Activated CD4-positive, alpha-beta T cell treated with anti-CD3 and anti-CD28 coated beads for 24 hours (primary cell): Measurements from ENCODE around the gene ZNF500.
"Not testable (repeated sequence)": the region's sequence is repeated elsewhere in the genome, so short reads cannot be mapped to it uniquely, and the experiment has no call there.

ENCODE experiments used
- DNase-seq, 2 donors: peaks; one replicate each; pipeline ENCODE4 v3.0.0-alpha.2; 2020; ENCODE audit warnings: low read depth in 2 of 2

ZNF500 gene

GRCh38 chr16:4796982-4797804, 30.2 kb upstream of the ZNF500 start:
- DNase-seq: no peak

GRCh38 chr16:4795828-4796572, 29.0 kb upstream of the ZNF500 start:
- DNase-seq: no peak

DNA sequence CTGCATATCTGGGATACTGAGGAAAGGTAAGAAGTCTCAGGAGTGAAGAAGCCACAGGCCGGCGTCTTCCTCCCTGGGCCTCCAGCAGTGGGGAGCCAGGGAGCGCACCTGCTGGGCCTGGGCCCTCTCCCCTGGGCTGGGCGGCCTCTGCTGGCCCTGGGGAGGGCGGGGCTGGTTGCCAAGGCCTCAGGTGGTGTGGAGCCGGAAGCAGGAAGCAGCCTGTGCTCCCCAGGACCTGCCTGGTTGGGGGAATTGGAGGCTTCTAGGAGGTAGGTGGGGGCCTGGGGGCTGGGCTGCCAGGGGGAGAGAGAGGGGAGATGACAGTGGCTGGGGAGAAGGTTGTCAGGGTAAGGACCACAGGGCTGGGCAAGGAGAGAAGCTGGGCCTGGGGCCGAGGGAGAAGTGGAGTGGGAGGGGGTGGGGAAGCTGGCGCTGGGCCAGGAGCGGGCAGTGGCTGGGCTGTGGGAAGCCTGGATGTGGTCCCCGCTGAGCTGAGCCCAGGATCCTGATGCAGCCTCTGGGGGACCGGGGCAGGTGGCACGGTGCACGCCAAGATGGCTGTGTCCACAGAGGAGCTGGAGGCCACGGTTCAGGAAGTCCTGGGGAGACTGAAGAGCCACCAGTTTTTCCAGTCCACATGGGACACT, 28.3 kb upstream of the ZNF500 start, which contains the start of gene SMIM22:
SMIM22 (plus strand) TSS at position 189 of the 647 bp plus-strand sequence; CDS start at position 555, 366 bp downstream.
- DNase-seq: no peak

GRCh38 chr16:4792951-4793513, 26.1 kb upstream of the ZNF500 start:
- DNase-seq: no peak

GRCh38 chr16:4790871-4791270, 23.9 kb upstream of the ZNF500 start:
- DNase-seq: no peak

- DNase-seq: no peak
Observed at GRCh38 chr16:4790261-4790660, 23.3 kb upstream of the ZNF500 start.

DNA sequence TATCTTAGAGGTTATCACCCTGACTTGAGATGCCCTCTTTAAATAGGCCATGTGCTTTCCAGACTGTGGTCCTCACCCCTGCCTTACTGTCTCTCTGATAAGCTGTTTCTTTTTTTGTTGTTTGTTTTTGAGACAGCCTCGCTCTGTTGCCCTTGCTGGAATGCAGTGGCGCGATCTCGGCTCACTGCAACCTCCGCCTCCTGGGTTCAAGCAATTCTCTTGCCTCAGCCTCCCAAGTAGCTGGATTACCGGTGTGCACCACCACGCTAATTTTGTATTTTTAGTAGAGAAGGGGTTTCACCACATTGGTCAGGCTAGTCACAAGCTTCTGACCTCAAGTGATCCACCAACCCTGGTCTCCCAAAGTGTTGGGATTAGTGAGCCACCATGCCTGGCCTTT, 21.9 kb upstream of the ZNF500 start:
- DNase-seq: no peak

DNA sequence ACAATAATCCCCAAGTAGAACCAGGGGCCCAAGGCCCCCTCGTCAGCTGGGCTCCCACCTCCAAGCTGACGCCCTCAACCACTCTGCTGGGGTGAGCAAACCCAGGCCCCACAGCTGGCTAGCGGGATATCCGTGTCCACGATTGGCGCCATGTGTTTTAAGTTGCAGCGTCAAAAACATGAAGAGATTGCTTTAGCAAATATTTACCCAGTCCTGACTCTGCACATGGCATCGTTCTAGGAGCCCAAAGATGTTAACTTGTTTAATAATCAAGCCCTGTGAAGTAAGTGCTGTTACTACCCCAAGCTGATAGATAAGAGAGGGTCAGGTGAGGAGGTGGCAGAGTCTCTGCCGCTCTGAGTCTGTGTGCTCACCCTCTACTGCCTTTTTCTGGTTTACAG, 21.5 kb upstream of the ZNF500 start:
- no peak for DNase-seq

DNA sequence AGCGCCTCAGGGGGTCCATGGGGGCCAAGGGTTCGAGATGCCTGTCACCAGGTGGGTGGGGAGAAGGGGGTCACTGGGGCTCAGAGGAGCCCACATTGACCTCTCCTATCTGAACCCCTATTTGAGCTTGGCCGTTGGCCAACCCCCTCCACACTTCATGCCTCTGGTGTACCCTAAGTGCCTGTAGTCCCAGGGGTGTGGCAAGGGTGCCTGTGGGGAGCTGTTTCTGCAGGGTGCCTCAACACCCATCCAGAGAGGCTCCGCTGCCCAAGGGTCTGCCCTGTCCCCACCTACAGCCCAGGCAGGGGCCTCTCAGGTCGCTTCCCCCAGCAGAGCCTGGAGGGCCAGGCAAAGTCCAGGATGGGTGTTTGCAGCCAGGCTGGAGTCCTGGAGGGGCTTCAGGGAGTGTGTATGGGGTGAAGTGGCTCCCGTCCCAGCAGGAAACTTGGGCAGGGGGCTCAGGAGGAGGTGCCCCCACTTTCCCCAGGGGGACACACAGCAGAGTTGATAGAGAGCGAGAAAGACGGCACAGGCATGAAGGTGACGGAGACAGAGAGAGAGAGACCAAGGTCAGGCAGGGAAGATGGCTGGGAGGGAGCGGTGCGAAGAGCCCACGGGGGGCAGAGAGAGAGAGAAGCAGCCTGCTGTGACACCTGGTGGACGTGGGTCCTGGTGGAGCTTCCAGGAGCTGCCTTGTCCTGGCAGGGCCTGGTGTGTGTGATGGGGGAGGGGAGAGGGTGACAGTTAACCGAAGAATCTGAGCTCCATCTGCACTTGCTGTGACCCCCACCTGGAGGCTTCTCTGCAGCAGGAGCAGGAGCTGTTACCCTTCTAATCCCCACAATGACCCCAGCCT, 20.9 kb upstream of the ZNF500 start, which contains the start of gene SEPTIN12:
SEPTIN12 (minus strand) TSS at position 719 of the 856 bp plus-strand sequence; CDS start at position 19, 700 bp downstream.
- DNase-seq: no peak

- DNase-seq: no peak
Observed at GRCh38 chr16:4787068-4787467, 20.1 kb upstream of the ZNF500 start.

- DNase-seq: no peak
Observed at GRCh38 chr16:4785758-4786433, 18.9 kb upstream of the ZNF500 start.

- DNase-seq: not testable (repeated sequence)
Observed at GRCh38 chr16:4784444-4784987, 17.6 kb upstream of the ZNF500 start.

- DNase-seq: no peak
Observed at GRCh38 chr16:4783951-4784336, 17.0 kb upstream of the ZNF500 start.

GRCh38 chr16:4783251-4783950, 16.4 kb upstream of the ZNF500 start:
- no peak for DNase-seq

GRCh38 chr16:4780235-4780634, 13.3 kb upstream of the ZNF500 start:
- DNase-seq: no peak

DNA sequence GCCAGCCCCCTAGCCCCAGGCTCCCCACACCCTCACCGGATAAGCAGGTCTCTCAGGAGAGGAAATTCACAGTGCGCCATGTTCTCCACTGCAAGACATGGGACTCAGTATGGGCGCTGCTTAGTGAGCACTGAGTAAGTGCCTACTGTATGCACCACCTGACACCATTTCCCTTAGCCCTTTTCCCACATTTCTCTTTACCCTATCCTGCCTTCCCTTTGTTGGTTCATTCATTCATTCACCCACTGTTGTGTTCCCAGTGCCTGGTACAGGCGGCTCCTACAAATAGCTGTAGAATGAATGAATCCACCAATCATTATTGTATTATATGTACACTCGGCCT, 11.1 kb upstream of the ZNF500 start:
- no peak for DNase-seq

DNA sequence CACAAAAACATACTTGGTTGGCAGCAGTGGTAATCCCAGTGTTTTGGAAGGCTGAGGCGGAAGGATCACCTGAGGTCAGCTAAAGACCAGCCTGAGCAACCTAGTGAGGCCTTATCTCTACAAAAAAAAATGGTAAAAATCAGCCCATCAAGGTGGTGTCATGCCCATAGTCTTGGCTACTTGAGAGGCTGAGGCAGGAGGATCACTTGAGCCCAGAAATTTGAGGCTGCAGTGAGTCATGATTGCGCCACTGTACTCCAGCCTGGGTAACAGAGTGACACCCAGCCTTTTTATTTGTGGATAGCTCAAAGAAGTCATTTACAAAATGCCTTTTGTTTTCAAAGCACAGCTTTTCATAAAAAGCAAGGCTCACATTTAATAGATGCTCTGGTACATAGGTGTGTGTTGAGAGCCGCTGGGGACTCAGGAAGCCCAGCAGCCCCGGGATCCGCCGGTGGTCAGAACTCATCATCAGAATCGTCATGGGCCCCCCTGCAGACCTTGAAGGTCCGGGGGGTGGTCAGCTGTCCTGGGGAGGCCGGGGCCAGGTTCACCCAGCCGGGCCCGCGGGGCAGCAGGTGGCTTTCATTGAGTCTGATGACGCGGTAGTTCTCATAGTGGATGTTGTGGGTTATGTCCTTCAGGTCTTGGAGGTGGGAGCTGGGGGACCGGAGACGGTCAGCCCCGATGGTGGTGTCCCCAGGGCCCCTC, 10.5 kb upstream of the ZNF500 start:
- no peak for DNase-seq

- DNase-seq: no peak
Observed at GRCh38 chr16:4776141-4776705, 9.3 kb upstream of the ZNF500 start.

GRCh38 chr16:4775005-4775404, 8.0 kb upstream of the ZNF500 start:
- DNase-seq: no peak
